ENCODE results near the gene B4GALNT3. TPM values are rescaled to one million over a fixed set of nuclear protein-coding genes. Genes with fewer than 3 reads are reported as not detected.

Gene B4GALNT3
- total and polyA plus RNA-seq, 2 of the 13 experiments (the other 11 are each of a cell fraction or from before 2014, with no cell fraction given), result 3.2 to 4.4 TPM

DNA sequence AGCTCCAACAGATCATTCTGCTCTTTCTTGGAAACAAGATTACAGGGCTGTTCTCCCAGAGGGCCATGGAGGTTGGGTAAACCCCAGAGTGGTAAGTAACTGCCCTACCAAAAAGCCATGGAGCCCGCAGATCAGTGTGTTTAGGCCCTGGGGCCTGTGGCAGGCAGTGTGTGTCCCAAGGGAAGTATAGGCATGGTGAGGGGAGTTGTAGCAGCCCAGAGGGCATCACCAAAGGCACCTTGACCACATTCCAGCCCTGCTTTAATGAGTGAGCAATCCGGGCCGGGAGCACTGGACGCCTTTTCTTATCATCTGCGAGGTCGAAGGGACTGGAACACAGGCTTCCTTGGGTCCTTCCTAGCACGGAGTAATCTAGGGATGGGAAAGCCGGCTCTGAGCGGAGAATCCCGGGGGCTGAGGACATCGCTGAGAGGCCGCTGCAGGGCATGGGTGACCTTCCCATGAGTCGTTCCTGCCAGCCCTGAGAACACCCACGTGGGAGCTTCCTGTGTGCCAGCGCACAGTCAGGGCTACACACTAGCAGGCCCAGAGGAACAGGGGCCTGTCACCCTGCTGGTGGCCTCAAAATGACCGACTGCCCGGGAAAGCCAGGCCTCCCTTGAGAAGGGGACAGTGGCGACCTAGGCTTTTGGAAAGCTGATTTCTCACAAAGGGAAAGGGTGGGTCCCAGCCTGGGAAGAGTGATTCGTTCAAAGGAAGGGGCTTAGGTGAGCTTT lies 112.2 kb downstream of the B4GALNT3 start (continued):
- TF ChIP-seq, protein P1, sequence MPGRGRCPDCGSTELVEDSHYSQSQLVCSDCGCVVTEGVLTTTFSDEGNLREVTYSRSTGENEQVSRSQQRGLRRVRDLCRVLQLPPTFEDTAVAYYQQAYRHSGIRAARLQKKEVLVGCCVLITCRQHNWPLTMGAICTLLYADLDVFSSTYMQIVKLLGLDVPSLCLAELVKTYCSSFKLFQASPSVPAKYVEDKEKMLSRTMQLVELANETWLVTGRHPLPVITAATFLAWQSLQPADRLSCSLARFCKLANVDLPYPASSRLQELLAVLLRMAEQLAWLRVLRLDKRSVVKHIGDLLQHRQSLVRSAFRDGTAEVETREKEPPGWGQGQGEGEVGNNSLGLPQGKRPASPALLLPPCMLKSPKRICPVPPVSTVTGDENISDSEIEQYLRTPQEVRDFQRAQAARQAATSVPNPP (CRISPR knock-in tag; IDR thresholded peaks at IDR 0.05), result no peak
- TF ChIP-seq ZNF296 (CRISPR knock-in tag; conservative IDR thresholded peaks at IDR 0.05), result no peak
- TF ChIP-seq, protein P2, sequence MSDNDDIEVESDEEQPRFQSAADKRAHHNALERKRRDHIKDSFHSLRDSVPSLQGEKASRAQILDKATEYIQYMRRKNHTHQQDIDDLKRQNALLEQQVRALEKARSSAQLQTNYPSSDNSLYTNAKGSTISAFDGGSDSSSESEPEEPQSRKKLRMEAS (IDR thresholded peaks at IDR 0.05), result peak; percentile 69
- TF ChIP-seq ZMYM3 (CRISPR knock-in tag; IDR thresholded peaks at IDR 0.05), result no peak
- TF ChIP-seq FOXK2 (IDR thresholded peaks at IDR 0.05), result no peak
- TF ChIP-seq ZMYM2 (CRISPR knock-in tag; IDR thresholded peaks at IDR 0.05), result no peak
- peak; percentile 14; the same call in 1 of the 2 replicates for TF ChIP-seq ZNF501 (CRISPR knock-in tag; IDR thresholded peaks at IDR 0.05)
- no peak for TF ChIP-seq KLF11 (CRISPR knock-in tag; IDR thresholded peaks at IDR 0.05)
- peak; percentile 63; the same call in 1 of the 2 replicates for TF ChIP-seq MXD4 (CRISPR knock-in tag; IDR thresholded peaks at IDR 0.05)
- TF ChIP-seq ZNF232 (CRISPR knock-in tag; IDR thresholded peaks at IDR 0.05; ENCODE audit: borderline replicate concordance), result no peak
- TF ChIP-seq, protein P3, sequence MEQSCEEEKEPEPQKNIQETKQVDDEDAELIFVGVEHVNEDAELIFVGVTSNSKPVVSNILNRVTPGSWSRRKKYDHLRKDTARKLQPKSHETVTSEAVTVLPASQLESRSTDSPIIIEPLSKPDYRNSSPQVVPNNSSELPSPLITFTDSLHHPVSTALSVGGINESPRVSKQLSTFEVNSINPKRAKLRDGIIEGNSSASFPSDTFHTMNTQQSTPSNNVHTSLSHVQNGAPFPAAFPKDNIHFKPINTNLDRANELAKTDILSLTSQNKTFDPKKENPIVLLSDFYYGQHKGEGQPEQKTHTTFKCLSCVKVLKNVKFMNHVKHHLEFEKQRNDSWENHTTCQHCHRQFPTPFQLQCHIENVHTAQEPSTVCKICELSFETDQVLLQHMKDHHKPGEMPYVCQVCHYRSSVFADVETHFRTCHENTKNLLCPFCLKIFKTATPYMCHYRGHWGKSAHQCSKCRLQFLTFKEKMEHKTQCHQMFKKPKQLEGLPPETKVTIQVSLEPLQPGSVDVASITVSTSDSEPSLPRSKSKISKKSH (CRISPR knock-in tag; IDR thresholded peaks at IDR 0.05; ENCODE audit: borderline replicate concordance), result no peak
- no peak for TF ChIP-seq SP5 (CRISPR knock-in tag; IDR thresholded peaks at IDR 0.05; ENCODE audit: borderline replicate concordance, low read depth)
- no peak for TF ChIP-seq NKX3-1 (CRISPR knock-in tag; IDR thresholded peaks at IDR 0.05)
- no peak for TF ChIP-seq ZMAT3 (CRISPR knock-in tag; conservative IDR thresholded peaks at IDR 0.05)
- TF ChIP-seq NFE2 (CRISPR knock-in tag; IDR thresholded peaks at IDR 0.05), result no peak
- no peak for TF ChIP-seq ZNF235 (CRISPR knock-in tag; IDR thresholded peaks at IDR 0.05; ENCODE audit: borderline replicate concordance)
- no peak for TF ChIP-seq MED13 (CRISPR knock-in tag; IDR thresholded peaks at IDR 0.05)
- TF ChIP-seq ZNF883 (CRISPR knock-in tag; IDR thresholded peaks at IDR 0.05; ENCODE audit: not compliant biosample characterization), result peak; percentile 28
- no peak for TF ChIP-seq YY1 (IDR thresholded peaks at IDR 0.05; ENCODE audit: insufficient read depth, insufficient replicate concordance, low read depth, low read length)
- no peak for TF ChIP-seq HMG20B (CRISPR knock-in tag; conservative IDR thresholded peaks at IDR 0.05)
- 0 out of 2 replicates have a peak, but pooled peaks have one; percentile 12 for TF ChIP-seq ZC3H4 (CRISPR knock-in tag; IDR thresholded peaks at IDR 0.05; ENCODE audit: borderline replicate concordance)
- peak; percentile 61; the same call in 1 of the 2 replicates for TF ChIP-seq ZNF317 (CRISPR knock-in tag; IDR thresholded peaks at IDR 0.05)
- no peak for TF ChIP-seq U2AF2 (IDR thresholded peaks at IDR 0.05; ENCODE audit: low read depth, low read length)
- no peak for TF ChIP-seq ATM (IDR thresholded peaks at IDR 0.05; ENCODE audit: borderline replicate concordance)
- TF ChIP-seq ELF1 (CRISPR knock-in tag; IDR thresholded peaks at IDR 0.05), result 0 out of 2 replicates have a peak, but pooled peaks have one; percentile 19
- TF ChIP-seq KDM5B (CRISPR knock-in tag; IDR thresholded peaks at IDR 0.05; ENCODE audit: borderline replicate concordance), result no peak
